HEK293 (cell line): ENCODE results near the gene ACTR8.

Experiments
- GLI4 ChIP-seq: fragments of 450-650 bp; formaldehyde crosslinking; IDR thresholded peaks from 2 replicates; pipeline ENCODE4 v1.5.1; 2016; ENCODE audit warnings: missing biosample characterization, missing genetic modification characterization
- SCRT1 ChIP-seq: fragments of 450-650 bp; formaldehyde crosslinking; IDR thresholded peaks from 2 replicates; pipeline ENCODE4 v1.5.1; 2016; ENCODE audit warnings: missing biosample characterization, missing genetic modification characterization, borderline replicate concordance
- ZFP37 ChIP-seq: fragments of 450-650 bp; formaldehyde crosslinking; IDR thresholded peaks from 2 replicates; pipeline ENCODE4 v1.5.1; 2016; ENCODE audit warnings: missing biosample characterization, missing genetic modification characterization
- ZNF324 ChIP-seq: fragments of 450-650 bp; formaldehyde crosslinking; IDR thresholded peaks from 2 replicates; pipeline ENCODE4 v1.5.1; 2016; ENCODE audit warnings: missing biosample characterization, missing genetic modification characterization
- ZNF707 ChIP-seq: fragments of 450-650 bp; formaldehyde crosslinking; IDR thresholded peaks from 2 replicates; pipeline ENCODE4 v1.5.1; 2016; ENCODE audit warnings: missing biosample characterization, missing genetic modification characterization
- ZSCAN30 ChIP-seq: fragments of 450-650 bp; IDR thresholded peaks from 2 replicates; pipeline ENCODE4 v1.5.1; 2018; ENCODE audit warnings: missing biosample characterization, mild to moderate bottlenecking, missing genetic modification characterization, moderate library complexity
- TF ChIP-seq, protein P1 (sequence below): fragments of 450-650 bp; formaldehyde crosslinking; IDR thresholded peaks from 2 replicates; pipeline ENCODE4 v1.5.1; 2016; ENCODE audit warnings: missing biosample characterization, missing genetic modification characterization

DNA sequence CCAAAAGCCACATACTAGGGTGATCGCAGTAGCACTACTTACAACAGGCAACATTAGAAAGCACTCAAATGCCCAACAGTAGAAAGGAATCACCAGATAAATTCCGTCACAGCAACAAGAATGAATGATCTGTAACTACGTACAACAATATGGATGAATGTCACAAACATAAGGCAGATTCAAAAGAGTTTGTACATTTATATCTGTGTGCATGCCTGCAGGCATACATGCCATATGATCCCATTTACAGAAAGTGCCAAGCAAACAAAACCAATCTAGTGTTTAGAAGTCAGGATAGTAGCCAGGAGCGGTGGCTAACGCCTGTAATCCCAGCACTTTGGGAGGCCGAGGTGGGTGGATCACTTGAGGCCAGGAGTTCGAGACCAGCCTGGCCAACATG is 32.0 kb downstream of the ACTR8 start:
- TF ChIP-seq, protein P1, sequence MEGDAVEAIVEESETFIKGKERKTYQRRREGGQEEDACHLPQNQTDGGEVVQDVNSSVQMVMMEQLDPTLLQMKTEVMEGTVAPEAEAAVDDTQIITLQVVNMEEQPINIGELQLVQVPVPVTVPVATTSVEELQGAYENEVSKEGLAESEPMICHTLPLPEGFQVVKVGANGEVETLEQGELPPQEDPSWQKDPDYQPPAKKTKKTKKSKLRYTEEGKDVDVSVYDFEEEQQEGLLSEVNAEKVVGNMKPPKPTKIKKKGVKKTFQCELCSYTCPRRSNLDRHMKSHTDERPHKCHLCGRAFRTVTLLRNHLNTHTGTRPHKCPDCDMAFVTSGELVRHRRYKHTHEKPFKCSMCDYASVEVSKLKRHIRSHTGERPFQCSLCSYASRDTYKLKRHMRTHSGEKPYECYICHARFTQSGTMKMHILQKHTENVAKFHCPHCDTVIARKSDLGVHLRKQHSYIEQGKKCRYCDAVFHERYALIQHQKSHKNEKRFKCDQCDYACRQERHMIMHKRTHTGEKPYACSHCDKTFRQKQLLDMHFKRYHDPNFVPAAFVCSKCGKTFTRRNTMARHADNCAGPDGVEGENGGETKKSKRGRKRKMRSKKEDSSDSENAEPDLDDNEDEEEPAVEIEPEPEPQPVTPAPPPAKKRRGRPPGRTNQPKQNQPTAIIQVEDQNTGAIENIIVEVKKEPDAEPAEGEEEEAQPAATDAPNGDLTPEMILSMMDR (tag by site-specific recombination): no peak
- TF ChIP-seq ZSCAN30 (tag by site-specific recombination) (no peak), SCRT1 (tag by site-specific recombination) (no peak), ZFP37 (no peak), GLI4 (tag by site-specific recombination) (no peak), ZNF324 (tag by site-specific recombination) (no peak), ZNF707 (tag by site-specific recombination) (no peak)
